RPMI8226 (cell line): ENCODE measurements around the gene AMDHD2.
A peak's percentile ranks its signal among the peaks of the same experiment; 100 is the strongest.
"Not testable (repeated sequence)": the region's sequence is repeated elsewhere in the genome, so short reads cannot be mapped to it uniquely, and the experiment has no call there.

ENCODE experiments used
- DNase-seq: peaks from one replicate; pipeline ENCODE4 v3.0.0-alpha.2; 2015

Gene AMDHD2

DNA sequence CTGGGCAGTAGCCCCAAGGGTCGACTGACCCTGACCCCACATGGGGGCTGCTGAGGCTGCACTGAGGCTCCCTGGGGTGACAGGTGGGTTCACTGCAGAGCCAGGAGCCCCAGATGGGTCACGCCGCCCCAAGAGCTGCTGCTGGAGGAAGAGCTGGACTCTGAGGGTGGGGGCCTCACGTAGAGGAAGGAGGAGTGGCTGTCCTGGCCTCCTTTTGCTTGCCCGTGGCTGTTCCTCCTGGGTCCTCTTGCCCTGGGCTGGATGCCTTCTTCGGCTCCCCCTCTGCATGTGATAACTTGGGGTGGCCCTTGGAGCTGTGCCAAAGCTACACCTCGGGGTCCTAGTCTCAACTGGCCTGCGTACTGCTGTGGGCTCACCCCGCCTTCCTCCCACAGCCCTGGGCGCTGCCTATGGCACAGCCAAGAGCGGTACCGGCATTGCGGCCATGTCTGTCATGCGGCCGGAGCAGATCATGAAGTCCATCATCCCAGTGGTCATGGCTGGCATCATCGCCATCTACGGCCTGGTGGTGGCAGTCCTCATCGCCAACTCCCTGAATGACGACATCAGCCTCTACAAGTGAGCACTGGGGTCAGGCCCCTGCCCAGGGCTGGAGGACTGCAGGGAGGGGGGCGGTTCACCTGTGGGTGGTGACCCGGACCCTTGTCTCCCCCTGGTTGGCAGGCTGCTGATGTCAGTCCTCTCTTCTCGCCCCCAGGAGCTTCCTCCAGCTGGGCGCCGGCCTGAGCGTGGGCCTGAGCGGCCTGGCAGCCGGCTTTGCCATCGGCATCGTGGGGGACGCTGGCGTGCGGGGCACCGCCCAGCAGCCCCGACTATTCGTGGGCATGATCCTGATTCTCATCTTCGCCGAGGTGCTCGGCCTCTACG, 1.1 kb upstream of the AMDHD2 start:
- no peak for DNase-seq

DNA sequence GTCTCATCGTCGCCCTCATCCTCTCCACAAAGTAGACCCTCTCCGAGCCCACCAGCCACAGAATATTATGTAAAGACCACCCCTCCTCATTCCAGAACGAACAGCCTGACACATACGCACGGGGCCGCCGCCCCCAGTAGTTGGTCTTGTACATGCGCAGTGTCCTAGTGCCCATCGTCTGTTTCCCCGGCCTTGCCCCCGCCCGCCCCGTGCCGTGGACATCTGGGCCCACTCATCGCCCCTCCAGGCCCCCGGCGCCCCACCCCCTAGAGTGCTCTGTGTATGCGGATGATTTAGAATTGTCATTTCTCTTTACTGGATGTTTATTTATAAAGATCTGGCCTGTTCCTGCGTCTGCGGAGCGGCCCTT, 475 bp upstream of the AMDHD2 start:
- DNase-seq = no peak

DNA sequence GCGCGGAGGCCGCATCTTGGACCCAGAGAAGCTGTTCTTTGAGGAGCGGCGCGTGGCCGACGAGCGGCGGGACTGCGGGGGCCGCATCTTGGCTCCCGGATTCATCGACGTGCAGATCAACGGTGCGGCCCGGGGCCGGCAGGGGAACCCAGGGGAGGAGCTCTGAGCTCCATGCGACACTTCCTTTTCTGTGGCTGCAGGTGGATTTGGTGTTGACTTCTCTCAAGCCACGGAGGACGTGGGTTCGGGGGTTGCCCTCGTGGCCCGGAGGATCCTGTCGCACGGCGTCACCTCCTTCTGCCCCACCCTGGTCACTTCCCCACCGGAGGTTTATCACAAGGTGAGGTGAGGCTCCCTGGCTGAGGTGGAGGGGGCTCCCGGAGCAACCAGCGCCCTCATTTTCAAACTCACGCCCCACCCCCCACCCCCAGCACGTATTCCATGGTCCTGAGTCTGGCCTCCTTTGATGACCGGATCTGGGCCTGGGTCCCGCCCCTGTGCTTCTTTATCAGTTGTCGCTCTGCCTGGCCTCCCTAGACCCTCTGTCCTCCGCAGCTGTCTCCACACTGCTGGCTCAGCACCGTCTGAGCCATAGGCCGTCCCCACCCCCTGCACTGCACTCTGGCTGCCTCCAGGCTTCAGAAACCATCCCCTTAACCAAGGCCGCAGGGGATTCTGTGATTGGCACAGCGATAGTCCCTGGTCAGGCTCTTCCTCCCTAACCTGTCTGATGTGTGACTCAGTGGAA, 787 bp downstream of the AMDHD2 start:
- peak; percentile 75 for DNase-seq

DNA sequence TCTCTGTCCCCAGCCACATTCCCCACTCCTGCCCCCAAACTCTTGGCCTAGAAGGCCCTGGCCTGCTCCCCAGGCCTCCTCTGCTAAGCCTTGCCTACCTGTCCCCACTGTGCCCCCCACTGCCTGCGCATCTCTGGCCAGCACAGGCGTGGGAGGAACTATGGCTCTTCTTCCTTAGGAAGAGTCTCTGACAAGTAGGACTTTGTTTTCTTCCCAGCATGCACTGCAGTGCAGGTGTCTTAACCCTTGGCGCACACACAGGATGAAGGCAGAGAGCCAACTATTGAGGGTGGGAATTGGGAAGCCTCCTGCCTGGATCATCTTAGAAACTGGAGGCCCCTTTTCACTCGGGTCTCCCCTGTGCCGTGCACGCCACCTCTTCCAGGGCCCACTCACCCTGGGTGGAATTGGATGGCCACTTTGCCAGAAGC, 3.6 kb downstream of the AMDHD2 start:
- no peak for DNase-seq

DNA sequence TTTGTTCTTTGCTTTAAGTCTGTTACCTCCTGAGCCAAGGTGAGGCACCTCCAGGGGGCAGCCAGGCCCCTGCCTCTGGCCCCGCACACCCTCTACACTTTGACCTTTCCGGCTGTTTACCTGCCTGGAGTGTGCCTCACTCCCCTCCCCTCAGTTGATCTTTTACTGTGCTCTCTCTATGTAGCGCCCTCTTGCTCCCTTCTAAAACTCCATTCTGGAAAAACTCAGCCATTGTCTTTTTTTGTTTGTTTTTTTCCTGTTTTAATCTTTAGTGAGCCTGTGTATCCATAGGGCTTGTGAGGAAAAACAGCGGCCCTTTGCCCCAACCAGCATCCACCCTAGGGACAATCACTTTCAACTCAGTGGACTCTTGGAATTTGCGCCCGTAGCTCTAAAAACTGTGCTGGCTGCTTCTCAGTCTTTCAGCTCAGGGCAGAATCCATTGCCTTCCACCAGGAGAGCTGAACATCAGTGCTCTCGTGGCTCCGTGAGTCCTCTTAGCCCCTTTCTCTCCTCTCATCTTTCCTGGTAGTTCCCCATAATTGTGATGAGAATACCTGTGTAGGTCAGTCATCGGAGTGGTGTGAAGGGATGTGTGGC, 4.3 kb downstream of the AMDHD2 start:
- no peak for DNase-seq

DNA sequence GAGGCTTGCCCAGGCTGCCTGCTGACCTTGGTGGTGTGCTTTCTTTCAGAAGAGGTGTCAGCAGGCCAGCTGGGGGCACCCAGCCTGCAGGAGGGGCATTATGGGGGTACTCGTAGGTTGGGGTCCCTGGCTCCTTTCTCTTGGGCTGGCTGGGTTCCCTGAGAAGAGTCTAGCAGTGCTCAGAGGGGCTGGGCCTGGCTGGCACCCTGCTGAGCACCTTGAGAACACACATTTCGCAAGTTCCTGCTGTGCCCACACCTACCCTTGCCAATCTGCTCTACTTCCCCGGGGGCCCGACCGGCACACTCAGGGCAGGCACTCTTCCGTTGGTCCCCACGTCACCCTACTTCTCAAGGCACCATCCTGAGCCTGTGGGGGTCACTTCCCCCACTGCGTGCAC, 6.0 kb downstream of the AMDHD2 start:
- no peak for DNase-seq

DNA sequence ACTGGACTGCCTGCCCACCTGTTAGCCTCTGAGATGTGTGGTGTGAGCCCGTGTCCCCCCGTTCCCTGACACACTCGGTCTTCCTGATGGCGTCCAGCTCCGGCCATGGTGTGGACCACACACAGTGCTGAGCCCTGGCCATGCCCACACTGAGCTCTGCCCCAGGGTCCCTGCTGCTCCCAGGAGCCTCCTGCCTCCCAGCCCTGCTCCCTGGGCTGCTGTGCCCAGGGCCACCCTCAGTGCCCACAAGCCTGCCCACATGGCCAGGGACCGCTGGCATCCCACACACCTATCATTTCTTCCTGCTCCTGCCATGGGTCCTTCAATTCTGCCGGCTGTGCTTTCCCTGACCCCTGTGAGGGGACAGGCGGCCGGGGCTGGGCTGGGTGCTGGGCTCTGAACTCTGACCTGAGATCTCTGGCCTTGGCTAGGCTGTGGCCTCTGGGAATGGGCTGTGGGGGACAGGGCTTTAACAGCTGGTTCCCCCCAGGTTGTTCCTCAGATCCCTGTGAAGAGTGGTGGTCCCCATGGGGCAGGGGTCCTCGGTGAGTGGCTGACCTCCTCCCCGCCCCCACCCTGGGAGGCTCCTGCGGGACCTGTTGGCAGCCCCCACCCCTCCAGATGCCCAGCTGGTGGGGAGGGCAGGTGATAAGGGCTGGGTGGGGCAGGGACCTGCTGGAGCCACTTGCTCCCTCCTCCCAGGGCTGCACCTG, 7.1 kb downstream of the AMDHD2 start:
- no peak for DNase-seq

DNA sequence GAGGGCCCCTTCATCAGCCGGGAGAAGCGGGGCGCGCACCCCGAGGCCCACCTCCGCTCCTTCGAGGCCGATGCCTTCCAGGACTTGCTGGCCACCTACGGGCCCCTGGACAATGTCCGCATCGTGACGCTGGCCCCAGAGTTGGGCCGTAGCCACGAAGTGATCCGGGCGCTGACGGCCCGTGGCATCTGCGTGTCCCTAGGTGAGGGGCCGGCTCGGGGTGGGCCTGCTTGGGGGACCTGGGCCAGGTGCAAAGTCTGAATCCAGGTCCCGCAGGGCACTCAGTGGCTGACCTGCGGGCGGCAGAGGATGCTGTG, 7.6 kb downstream of the AMDHD2 start:
- DNase-seq = no peak

DNA sequence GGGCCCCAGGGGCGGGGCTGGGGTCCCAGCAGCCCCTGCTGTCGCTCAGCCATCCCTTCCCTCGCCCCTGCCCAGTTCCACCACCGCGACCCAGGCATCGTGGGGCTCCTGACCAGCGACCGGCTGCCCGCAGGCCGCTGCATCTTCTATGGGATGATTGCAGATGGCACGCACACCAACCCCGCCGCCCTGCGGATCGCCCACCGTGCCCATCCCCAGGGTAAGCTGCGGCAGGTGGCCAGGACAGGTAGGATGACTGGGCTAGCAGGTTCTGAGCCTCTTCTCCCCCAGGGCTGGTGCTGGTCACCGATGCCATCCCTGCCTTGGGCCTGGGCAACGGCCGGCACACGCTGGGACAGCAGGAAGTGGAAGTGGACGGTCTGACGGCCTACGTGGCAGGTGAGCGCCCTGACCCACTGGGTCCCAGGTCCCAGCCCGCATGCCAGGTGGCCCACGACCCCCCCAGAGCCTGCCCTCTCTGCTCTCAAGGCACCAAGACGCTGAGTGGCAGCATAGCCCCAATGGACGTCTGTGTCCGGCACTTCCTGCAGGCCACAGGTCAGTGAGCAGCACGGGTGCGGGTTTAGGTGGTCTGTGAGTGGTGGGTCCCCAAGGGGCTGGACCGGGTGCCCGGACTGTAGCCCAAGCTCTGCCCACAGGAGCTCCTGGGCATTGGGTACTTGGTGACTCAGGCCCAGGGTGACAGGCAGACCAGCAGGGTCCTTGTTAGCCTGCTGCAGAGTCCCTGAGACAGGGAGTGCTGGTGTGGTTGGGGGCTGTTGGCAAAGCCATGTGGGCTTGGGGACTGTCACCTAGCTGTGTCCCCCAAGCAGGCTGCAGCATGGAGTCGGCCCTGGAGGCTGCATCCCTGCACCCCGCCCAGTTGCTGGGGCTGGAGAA, 8.2 kb downstream of the AMDHD2 start:
- no peak for DNase-seq

DNA sequence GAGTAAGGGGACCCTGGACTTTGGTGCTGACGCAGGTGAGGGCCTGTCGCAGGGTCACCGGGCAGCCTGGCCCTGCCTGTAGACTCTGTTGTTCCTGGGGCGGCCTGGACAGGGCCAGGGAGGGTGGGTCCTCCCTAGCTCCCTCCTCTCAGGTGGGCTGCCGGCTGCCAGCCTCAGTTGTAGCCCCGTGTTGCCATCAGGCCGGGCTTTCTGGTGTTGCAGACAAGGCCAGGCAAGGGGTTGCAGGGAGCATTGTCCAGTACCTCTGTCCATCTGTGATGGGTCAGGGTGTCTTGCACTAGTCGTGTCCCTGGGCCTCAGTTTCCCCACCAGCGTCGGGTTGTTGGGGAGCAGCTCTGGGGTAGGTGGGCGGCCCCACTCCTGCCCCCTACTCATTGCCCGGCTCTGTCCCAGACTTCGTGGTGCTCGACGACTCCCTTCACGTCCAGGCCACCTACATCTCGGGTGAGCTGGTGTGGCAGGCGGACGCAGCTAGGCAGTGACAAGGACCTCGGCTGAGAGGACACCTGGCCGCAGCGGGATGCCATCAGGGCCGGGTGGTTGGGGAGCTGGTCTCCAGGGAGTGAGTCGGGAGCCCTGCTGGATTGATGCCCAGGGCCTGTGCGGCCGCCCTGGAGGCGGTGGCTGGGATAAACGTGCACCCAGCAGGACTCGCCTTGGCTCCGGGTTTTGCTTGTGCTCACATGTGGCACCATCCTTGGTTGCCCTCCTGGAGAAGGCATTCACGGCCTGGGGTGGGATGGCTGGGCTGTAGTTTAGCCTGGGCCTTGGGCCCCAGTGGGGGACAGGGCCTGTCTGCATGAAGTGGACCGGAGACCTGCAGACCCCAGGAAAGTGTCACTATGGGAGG, 9.1 kb downstream of the AMDHD2 start:
- no peak for DNase-seq

DNA sequence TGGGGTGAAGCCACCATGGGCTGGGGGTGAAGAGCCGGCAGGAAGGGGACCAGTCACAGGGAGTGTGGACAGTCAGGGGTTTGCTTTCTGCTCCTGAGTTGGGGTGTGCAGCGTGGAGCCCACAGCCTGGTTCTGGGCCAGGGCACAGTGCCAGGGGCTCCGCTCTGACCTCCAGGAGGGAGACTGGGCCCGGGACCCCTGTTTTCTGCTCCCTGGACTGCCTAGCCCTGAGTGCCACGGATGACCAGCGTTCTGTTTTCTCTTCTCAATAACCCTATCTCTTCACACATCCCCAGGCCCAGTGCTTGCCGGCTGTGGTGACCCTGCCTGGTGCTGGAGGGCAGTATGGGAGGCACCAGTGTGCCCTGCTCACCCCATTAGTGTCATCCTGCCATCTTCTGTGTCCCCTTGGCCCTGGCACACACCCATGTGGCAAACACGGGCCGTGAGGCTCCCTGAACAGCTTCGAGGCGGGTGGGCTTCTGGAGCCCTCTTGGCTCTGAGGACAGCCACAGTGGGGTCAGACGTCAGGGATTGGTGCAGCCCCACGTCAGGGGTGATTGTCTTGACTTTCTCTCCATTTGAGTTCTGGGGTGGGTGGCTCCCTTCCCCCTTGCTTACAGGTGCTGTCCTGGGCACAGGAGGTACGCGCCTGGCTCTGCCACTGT, 9.9 kb downstream of the AMDHD2 start:
- DNase-seq = no peak

DNA sequence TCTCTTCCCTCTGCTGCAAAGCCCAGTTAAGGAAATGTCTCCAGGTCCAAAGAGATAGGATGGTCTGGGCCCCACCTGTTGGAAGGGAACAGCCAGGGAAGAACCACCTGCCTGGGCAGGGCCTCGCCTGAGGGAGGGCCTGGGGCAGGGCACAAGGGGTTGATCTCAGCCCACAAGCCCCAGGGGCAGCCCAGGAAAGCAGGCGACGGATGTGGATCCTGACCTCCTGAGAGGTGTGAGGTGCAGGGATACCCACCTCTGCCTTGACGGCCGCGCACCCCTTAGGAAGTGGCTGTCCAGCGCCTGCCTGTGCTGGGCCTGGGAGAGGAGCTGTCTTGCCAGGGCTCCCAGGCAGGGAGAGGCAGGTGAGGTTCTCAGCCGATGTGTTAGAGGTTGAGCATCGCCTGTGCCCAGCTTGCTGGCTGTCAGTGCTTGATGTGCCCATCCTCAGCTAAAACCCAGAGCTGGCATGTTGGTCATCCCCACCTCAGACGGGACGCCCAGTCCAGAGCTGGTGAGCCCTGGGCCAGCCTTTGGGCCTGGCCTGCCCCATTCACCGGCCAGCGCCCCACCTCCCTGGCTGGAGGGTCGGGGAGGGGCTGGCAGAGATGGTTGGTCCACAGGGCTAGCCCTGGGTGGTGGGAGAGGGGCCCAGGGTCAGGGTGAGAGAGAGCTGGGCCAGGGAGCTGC, 10.6 kb downstream of the AMDHD2 start:
- DNase-seq = no peak

DNA sequence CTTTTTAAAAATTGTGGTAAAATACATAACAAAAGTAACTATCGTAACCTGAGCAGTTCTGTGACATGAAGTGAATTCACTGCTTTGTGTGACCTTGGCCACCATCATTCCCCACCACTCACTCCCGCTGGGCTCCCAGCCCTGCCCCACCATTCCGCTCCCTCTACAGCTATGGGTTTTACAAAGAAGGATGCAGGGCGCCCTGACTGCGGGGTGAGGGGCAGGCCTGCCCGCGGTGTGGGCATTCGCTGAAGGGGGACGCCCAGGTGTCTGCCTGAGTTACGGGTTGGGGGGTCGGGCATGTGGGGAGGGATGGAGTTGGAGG, 11.2 kb downstream of the AMDHD2 start, which contains the start of gene CEMP1:
CEMP1 (minus strand) TSS at position 38 of the 325 bp plus-strand sequence. CDS start 335 bp downstream, outside the sequence.
- DNase-seq = no peak

DNA sequence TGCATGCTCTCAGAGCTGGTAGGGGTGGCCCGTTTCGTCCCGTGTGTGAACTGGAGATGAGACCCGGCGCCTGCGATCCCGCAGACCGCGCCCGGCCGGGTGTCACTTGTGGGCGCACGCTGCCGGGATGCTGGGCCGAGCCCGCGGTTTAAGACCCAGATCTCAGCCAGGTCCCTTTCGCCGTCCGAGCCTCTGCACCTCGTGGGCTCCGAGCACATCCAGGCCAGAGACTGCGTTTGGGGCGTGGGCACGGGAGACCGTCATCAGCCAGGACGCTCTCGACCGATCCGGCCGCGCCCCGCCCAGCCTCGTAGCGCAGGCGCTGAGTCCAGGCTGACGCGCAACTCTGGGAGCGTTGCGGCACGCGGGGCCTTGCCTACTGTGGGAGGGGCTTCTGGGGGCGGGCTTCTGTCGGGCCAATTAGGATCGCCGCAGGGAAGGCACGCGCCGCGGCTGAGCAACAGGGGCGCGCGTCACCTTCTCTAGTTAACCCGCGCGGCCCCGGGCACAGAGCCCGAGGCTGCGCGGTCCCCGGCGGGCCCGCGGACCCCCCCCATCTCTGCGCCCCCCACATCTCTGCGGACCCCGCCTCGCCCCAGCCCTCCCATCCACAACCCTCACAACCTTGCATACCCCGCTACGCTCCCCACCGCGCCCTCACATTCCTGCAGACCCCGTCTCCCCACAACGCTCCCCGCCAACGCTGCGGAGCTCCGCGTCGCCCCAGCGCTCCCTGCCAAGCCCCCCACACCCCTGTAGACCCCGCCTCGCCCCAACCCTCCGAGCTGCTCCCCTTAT, 11.7 kb downstream of the AMDHD2 start:
- DNase-seq = peak; percentile 100

DNA sequence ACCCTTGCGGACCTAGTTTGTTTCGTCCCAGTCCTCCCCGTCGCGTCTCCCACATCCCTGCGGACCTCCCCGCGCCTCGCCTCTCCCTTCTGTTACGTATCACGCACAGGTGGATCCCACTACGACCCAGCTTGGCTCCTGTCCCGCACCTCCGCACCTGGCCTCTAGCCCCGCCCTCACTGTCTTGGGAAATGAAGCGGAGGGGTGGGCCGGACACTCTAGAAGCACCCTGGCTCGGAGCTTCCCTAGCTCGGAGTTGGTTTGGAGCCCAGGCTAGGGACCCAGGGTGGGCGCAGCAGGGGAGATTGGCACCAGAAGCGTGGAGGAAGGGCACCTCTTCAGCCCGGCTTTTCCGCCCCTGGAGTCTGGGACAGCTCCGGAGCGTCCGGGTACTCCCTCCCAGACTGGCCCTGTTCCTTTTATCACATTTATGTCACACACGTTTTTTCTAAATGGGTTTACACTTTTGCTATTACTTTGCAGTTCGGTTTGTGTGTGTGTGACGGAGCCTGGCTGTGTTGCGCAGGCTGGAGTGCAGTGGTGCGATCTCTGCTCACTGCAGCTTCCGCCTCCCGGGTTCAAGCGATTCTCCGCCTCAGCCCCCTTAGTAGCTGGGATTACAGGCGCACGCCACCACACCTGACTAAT, 12.4 kb downstream of the AMDHD2 start:
- peak; percentile 95 for DNase-seq

DNA sequence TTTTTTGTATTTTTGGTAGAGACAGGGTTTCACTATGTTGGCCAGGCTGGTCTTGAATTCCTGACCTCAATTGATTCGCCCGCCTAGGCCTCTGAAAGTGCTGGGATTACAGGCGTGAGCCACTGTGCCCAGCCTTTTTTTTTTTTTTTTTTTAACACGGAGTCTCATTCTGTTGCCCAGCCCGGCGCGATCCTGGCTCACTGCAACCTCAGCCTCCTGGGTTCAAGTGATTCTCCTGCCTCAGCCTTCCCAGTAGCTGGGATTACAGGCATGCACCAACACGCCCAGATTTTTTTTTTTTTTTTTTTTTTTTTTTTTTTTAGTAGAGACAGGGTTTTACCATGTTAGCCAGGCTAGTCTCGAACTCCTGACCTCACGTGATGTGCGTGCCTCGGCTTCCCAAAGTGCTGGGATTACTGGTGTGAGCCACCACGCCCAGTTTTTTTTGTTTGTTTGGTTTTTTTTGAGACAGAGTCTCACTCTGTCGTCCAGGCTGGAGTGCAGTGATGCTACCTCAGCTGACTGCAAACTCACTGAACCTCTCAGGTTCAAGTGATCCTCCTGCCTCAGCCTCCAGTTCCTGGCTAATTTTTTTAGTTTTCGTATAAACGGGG, 13.1 kb downstream of the AMDHD2 start:
- not testable (repeated sequence) for DNase-seq

DNA sequence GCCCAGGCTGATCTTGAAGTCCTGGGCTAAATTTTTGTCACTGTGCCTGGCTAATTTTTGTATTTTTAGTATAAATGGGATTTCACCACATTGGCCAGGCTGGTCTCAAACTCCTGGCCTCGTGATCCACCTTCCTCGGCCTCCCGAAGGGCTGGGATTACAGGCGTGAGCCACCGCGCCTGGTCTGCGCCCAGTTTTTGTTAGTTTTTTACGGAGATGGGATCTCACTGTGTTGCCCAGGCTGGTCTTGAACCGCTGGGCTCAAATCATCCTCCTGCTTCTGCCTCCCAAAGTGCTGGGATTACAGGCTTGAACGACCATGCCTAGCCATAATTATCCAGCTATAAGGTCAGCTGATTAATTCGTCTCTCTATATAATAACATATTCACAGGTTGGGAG, 13.7 kb downstream of the AMDHD2 start:
- no peak for DNase-seq

DNA sequence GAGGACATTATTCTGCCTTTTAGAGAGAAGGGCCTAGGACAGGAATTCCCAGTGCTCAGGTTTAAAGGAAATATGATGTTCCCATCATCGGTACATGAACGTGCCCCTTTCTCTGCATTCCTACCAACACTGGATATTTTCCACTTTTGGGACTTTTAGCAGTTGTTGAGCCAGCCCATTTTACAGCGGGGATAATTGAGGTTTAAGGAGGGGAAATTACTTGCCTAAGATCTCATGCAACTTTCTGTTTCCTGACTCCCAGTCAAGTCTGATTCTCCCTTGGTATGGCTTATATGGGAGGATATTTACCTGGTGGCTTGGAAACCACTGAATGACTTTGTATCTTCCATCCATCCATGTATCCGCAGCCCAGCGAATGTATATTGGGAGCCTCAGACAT, 14.2 kb downstream of the AMDHD2 start:
- not testable (repeated sequence) for DNase-seq
